HG02943 (cell line): Measurements from ENCODE around the gene ZNF892.
"Not testable (repeated sequence)": the region's sequence is repeated elsewhere in the genome, so short reads cannot be mapped to it uniquely, and the experiment has no call there.

Source experiments
- ATAC-seq: cut with Tn5 transposase; IDR thresholded peaks from one replicate; pipeline ENCODE4 v1.9.1; 2021; ENCODE audit warnings: mild to moderate bottlenecking, low read depth, moderate library complexity; ENCODE audit not compliant: unreplicated experiment

The ZNF892 gene

GRCh38 chr2:95220449-95220848 is 13.1 kb downstream of the ZNF892 start:
- ATAC-seq, result no peak

- ATAC-seq, result no peak
Observed at GRCh38 chr2:95225658-95226057, 18.3 kb downstream of the ZNF892 start.

GRCh38 chr2:95231723-95232122 is 24.4 kb downstream of the ZNF892 start:
- ATAC-seq, result no peak

- ATAC-seq, result no peak
Observed at GRCh38 chr2:95232232-95232631, 24.9 kb downstream of the ZNF892 start.

- ATAC-seq, result no peak
Observed at GRCh38 chr2:95234286-95234785, 27.0 kb downstream of the ZNF892 start.

- ATAC-seq, result no peak
Observed at GRCh38 chr2:95234816-95235215, 27.5 kb downstream of the ZNF892 start.

GRCh38 chr2:95238131-95238530 is 30.8 kb downstream of the ZNF892 start:
- ATAC-seq, result no peak

GRCh38 chr2:95240091-95240490 is 32.8 kb downstream of the ZNF892 start:
- no peak for ATAC-seq

- no peak for ATAC-seq
Observed at GRCh38 chr2:95240556-95240955, 33.2 kb downstream of the ZNF892 start.

GRCh38 chr2:95242084-95242483 is 34.8 kb downstream of the ZNF892 start:
- not testable (repeated sequence) for ATAC-seq
